ENCODE measurements around the gene TSPAN3.

DNA sequence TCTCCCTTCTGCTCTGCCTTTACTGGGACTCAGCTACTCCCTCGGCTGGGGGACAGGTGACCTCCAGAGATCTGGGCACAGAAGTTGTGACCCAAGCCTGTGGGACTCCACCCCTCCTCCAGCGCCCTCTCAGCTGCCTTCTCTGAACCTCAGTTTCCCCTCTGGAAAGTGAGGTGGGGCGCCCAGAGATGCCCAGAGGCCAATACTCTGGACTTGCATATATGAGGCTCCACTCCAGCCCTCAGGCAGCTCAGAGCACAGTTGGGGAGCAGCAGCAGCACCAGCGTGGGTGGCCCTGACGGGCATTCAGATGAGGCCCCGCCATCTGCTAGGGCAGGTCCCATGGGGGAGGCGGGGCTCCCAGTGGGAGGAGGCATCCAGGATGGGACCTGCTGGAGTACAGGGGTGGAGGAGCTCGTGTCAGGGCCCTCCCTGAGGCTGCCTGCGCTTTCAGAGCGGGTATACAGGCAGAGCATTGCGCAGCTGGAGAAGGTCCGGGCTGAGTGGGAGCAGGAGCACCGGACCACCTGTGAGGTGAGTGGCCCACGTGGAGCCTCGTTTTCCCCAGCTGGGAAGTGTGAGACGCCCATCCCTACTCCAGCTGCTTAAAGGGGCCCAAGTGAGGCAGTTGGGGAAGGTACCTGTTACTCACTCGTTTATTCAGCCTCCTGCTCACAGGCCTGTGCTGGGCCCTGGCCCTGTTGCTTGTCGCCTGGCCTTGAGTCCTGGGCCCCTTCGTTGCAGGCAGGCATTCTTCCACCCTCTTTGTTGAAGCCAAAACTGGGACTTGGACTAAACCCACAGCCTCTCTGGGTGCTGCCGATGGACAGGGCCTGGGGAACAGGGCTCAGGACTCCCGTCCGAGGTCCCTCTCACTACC is 40.6 kb downstream of the TSPAN3 start:
- TF ChIP-seq CTCF (IDR thresholded peaks at IDR 0.05; ENCODE audit: low read depth, low read length): no peak
- TF ChIP-seq POLR2A (IDR thresholded peaks at IDR 0.05; ENCODE audit: extremely low read depth, insufficient read length): no peak
- TF ChIP-seq MYC (IDR thresholded peaks at IDR 0.05; ENCODE audit: low read depth, low read length): no peak
